Mucosa of gallbladder (tissue), 1 donor: ENCODE data around the gene KLK13. TPM values are rescaled to one million over a fixed set of nuclear protein-coding genes. Genes with fewer than 3 reads are reported as not detected.
A peak's percentile ranks its signal among the peaks of the same experiment; 100 is the strongest.

Experiments
- DNase-seq: peaks from one replicate; pipeline ENCODE4 v3.0.0-alpha.2; 2020; ENCODE audit warnings: low spot score
- total RNA-seq: library from RNA; stranded (reverse); gene quantifications from one replicate; pipeline ENCODE4 v1.2.1, GENCODE V29; 2021
- donor health status: DM: no; HTN: no; CAD: no.

The KLK13 gene
- total RNA-seq, 1 donor from 2014 or later = 2.0 TPM

DNA sequence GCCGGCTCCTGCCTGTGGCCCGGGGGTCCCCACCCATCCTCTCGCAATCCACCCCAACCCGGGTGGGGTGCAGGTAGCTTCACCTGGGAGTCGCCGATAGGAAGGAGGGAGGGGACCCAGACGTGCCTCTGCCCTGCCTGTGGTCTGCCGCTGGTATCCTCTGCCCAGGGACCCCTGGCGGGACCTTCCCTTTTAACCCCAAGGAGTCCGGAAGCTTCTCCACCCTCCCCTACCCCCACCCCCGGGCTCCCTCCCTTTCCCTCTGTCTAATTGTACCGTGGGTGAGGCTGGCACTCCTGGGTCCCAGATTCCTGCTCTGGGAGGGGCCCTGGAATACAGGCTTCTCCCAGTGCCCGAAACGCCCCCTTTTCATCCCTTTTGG, 45.4 kb downstream of the KLK13 start, which contains the start of gene KLK10:
Gene KLK10, minus strand, starts transcription at position 166 of the 382 bp plus-strand sequence. CDS start 579 bp downstream, outside the sequence.
- no peak for DNase-seq

DNA sequence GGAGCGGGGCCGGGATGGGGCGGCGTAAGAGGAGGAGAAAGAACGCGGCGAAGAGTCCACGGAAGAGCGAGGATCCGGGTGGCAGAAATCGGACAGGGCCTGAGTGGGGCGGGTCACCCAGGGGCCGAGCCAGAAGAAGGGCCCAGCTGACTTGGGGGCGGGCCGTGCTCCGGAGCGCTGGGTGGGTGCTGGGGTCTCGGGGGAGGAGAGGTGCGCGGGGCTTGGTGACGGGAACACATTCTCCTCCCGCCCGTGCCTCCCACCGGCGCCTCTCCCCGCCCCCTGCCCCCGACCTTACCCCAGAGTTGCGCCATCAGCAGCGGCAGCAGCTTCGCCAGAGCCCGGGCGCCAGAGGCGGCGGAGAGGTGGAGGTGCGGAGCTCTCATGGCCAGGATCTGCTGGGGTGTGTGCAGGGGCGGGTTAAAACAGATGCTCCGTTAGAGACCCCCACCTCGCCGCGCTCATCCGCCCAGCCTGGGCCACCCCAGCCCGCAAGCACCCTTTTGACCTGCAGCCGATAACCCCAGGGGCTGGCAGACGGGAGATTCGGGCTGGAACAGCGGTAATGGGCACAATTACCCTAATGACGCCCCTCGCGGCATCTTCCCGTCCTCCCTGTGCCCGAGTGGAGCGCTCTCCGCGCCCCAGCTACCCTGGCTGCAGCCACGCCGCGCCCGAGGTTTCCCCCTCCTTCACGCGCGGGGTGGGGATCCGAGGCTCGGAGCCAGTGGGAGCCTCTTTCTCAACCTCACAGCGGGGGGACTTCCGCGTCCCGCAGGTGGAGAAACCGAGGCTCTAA, 45.9 kb downstream of the KLK13 start:
- peak; percentile 20 for DNase-seq

DNA sequence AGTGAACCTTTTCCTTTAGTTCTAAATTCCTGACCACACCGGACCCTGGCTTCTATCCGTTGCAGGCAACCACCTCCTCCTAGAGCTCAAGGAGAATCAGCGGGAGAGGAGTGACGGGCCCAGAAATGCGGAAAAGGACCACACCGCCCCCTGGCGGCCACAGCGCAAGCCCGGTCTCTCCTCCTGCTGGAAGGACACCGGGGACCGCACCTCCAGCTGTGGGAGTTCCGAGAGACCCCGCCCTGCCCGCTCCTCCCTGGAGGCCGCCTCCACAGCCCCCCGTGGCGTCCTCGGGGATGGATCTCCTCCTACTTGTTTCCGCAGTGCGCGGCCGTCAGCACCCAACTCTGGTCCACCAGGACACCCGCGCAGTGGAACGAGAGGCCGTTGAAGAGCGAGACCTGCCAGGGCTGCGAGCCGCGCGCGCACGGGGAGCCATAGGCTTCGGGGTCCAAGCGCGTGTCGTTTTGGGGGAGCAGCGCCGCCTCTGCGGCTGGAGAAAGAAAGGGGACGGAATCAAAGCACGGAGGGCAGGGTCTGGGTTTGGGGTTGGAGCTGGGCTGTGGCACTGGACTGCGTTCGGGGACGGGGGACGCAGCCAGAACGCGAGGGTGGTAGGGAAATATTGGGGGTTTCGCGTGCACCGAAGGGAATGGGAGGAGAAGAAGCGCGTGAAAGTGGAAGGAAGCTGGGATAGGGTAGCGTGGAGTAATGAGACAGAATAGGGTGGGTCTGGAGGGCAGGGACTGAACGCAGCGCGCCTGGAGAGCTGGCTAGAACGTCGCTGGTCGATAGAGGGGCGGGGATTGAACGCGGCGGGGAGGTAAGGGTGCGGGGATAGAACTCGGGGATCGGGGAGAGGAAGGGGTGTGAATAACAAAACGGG, 47.9 kb downstream of the KLK13 start:
- peak; percentile 69 for DNase-seq

DNA sequence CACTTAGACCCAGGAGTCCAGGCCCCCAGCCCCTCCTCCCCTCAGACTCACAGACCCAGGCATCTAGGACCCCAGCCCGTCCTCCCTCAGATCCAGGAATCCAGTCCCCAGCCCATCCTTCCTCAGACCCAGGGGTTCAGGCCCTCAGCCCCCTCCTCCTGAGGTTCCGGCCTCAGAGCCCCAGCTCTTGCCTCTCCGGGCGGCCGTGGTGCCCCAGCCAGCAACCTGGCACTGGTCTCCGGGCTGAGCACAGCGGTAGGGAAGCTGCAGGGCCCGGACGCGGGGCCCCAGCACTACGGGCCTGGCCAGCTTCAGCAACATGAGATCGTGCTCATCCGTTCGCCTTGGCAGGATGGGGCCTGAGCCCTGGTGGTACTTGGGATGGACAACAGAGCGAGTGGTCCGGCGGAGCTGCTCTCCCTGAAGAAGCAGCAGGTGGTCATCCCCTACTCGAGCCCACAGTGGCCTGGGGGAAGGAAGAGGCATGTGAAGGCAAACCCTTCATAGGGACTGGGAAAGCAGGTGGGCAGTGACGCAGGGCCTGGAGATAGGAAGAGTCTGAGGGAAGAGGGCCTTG, 49.1 kb downstream of the KLK13 start:
- DNase-seq = no peak

DNA sequence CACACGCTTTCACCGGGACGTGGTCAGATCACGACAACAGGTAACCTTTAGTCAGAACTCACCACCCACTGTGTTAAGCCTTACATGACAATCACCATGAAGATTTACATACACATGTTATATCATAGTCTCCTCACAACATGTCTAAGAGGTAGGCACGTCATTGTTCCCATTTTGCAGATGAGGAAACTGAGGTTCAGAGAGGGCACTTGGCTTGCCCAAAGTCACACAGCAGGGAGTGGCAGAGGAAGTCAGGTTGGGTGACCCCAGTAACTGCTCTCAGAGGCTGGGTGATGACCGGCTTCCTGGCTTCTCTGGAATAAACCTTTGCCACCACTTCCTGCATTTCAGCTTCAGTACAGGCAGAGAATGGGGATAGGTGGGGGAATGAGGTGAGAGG, 50.6 kb downstream of the KLK13 start:
- no peak for DNase-seq

DNA sequence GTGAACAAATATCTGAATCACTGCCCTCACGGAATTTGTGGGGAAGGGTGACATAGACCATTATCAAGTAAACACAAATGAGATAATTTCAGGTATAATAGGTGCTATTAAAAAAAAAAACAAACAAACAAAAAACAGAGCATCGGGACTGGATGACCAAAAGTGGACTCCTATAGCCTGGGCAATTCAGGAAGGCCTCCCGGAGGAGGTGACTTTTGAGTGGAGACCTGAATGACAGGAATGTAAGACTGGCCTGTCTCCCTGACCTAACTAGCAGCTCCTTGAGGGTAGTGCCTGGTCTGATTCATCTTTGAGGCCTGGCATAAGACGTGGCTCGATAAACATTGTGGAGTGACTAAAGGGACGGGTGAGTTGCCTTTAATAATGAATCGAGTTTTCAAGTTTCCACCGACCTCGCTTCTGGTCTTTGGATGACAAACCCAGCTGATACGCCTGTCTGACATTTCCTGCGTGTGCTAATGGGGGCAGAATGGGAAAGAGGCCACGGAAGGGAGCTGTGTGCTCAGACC, 52.2 kb downstream of the KLK13 start:
- no peak for DNase-seq

DNA sequence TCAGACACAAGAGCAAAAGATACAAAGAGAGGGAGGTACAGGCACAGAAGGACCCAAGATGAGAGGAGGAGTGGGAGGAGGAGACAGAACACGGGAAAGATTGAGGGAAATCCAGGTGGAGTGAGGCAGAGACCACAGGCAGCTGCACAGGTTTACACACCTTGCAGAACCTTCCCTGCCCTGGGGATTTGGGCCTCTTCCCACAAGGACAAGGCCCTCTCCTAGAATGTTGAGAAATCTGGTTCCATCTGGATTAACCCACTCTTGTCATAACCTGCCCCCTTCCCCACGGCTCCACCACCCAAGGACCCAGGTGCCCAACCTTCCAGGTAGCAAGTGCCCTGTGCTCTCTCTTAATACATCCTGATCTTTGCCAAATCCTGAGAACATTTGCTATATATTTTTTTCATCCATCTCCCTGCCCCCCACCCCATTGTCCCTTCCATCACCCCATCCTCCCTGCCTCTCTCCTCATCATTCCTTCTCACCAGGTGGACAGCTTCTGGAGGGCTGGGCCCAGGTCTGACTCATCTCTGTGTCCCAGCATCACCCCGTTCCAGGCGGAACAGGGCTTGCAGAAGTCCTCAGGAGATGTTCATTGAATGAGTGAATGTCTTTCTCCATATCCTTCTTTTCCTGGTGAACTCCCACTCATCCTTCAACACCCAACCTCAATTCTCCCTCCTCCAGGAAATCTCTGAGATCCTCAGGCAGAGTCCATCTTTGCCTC, 54.7 kb downstream of the KLK13 start:
- no peak for DNase-seq

DNA sequence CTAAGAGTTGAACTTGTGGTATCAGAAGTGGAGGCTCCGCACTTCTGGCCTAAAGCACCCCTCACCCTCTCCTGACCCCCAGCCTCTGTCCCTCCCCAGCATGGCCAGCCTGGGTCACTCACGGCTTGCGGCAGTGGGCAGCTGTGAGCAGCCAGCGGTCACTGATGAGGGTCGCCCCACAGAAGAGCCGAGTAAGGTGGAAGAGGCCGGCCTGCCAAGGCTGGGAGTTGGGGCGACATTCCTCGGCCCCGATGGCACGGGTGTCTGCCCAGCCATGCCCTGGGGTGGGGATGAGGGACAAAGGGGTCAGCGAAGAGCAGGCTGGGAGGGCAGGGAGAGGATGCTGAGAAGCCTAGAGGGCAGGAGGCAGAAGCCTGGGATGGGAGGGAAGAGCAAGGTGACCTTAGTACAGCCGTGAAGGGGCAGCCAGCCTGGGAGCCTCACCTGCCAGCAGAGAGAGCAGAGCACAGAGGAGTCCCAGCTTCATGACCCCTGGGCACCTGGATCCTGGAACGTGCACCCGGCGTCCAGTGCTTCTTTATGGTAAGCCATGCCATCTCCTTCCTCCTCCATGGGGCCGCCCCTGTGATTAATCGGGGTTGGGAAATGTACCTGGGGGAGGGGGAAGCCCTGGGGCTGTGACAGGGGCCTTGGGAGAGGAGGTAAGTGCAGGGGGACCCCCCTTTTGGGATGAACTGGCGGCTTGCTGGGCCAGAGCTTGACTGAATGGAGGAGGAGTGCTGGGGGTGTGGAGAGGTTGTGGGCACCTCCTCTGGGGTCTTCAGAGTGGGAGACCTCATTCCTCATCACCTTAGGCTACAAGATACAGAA, 55.6 kb downstream of the KLK13 start:
- no peak for DNase-seq

DNA sequence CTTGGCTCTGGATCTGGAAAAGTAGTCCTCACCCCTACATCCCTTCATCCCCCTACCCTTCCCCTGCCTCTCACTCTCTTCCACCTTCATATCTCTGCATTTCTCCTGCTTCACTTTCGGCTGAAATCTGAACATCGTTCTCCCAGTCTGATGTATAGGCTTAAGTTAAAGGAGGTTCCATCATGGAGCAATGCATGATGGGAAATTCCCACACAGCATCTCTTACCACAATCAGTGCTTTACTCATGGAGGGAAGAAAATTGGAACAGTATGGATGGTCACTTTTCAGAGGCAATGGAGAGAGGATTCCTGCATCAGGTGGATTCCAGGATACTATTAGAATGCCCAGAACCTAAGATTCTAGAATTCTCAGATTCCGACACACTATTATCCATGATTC, 57.4 kb downstream of the KLK13 start:
- no peak for DNase-seq

DNA sequence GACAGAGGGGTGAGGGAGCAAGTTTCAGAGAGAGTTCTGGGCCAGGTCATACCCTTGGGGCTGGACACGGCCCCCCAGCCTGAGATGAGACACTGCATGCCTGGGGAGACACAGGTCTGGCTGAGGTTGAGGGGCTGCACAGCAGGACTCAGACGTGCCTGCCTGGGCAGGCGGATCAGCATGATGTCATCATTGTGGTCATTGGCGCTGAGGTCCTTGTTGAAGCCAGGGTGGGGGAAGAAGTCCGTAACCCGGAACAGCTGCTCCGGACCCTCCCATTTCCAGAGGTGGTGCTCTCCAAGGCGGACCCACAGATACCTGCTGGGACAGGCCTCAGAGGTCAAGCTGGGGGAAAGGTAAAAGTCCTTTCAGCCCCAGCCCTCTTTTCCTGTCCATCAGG, 58.5 kb downstream of the KLK13 start:
- no peak for DNase-seq

Other genes with a start within 250 kb of the KLK13 start
- gene KLK1, start 241.3 kb downstream of the KLK13 start, total RNA-seq = 1.5 TPM
- gene KLK15, start 231.5 kb downstream of the KLK13 start, total RNA-seq = not detected
- gene KLK3, start 210.2 kb downstream of the KLK13 start, total RNA-seq = not detected
- gene KLK2, start 191.7 kb downstream of the KLK13 start, total RNA-seq = not detected
- not detected for gene KLK4, start 153.7 kb downstream of the KLK13 start, total RNA-seq
- gene KLK5, start 112.1 kb downstream of the KLK13 start, total RNA-seq = not detected
- 1.5 TPM for gene KLK6, start 95.5 kb downstream of the KLK13 start, total RNA-seq
- 0.14 TPM for gene KLK7, start 81.2 kb downstream of the KLK13 start, total RNA-seq
- 2.4 TPM for gene KLK8, start 63.5 kb downstream of the KLK13 start, total RNA-seq
- gene KLK10, start 45.4 kb downstream of the KLK13 start, total RNA-seq = 42.8 TPM
- gene KLK11, start 38.5 kb downstream of the KLK13 start, total RNA-seq = 274 TPM
- gene KLK12, start 30.1 kb downstream of the KLK13 start, total RNA-seq = 0.78 TPM
- gene KLK14, start 17.8 kb upstream of the KLK13 start, total RNA-seq = 0.63 TPM
- 12.1 TPM for gene CTU1, start 43.3 kb upstream of the KLK13 start, total RNA-seq
- 6.3 TPM for gene SIGLEC9, start 59.8 kb upstream of the KLK13 start, total RNA-seq
- gene SIGLEC7, start 77.2 kb upstream of the KLK13 start, total RNA-seq = 3.5 TPM
- gene CD33, start 160.0 kb upstream of the KLK13 start, total RNA-seq = 8.3 TPM
- gene SIGLECL1, start 186.0 kb upstream of the KLK13 start, total RNA-seq = not detected
- gene IGLON5, start 246.6 kb upstream of the KLK13 start, total RNA-seq = 0.37 TPM